ENCODE measurements around the gene KCNQ5.

KCNQ5 gene

GRCh38 chr6:72748759-72749158 is 126.9 kb downstream of the KCNQ5 start:
- no peak for FAIRE-seq

GRCh38 chr6:72755752-72756151 is 133.9 kb downstream of the KCNQ5 start:
- no peak for FAIRE-seq

GRCh38 chr6:72757048-72757447 is 135.2 kb downstream of the KCNQ5 start:
- FAIRE-seq: no peak

- no peak for FAIRE-seq
Observed at GRCh38 chr6:72757926-72758325, 136.1 kb downstream of the KCNQ5 start.

GRCh38 chr6:72758901-72759300 is 137.0 kb downstream of the KCNQ5 start:
- no peak for FAIRE-seq

- no peak for FAIRE-seq
Observed at GRCh38 chr6:72760114-72760793, 138.4 kb downstream of the KCNQ5 start.

GRCh38 chr6:72761761-72762160 is 139.9 kb downstream of the KCNQ5 start:
- no peak for FAIRE-seq

- no peak for FAIRE-seq
Observed at GRCh38 chr6:72769459-72770125, 147.7 kb downstream of the KCNQ5 start.

GRCh38 chr6:72770959-72771358 is 149.1 kb downstream of the KCNQ5 start:
- no peak for FAIRE-seq

- no peak for FAIRE-seq
Observed at GRCh38 chr6:72776456-72776855, 154.6 kb downstream of the KCNQ5 start.

GRCh38 chr6:72781624-72782023 is 159.8 kb downstream of the KCNQ5 start:
- FAIRE-seq: no peak

GRCh38 chr6:72783035-72783434 is 161.2 kb downstream of the KCNQ5 start:
- FAIRE-seq: no peak

- no peak for FAIRE-seq
Observed at GRCh38 chr6:72783666-72784065, 161.8 kb downstream of the KCNQ5 start.

GRCh38 chr6:72784071-72784470 is 162.2 kb downstream of the KCNQ5 start:
- no peak for FAIRE-seq

GRCh38 chr6:72784581-72784980 is 162.7 kb downstream of the KCNQ5 start:
- FAIRE-seq: no peak

- no peak for FAIRE-seq
Observed at GRCh38 chr6:72787391-72788031, 165.6 kb downstream of the KCNQ5 start.

GRCh38 chr6:72788188-72788587 is 166.3 kb downstream of the KCNQ5 start:
- no peak for FAIRE-seq

- no peak for FAIRE-seq
Observed at GRCh38 chr6:72789145-72789544, 167.3 kb downstream of the KCNQ5 start.

- FAIRE-seq: no peak
Observed at GRCh38 chr6:72792692-72793091, 170.8 kb downstream of the KCNQ5 start.

GRCh38 chr6:72793641-72794395 is 172.0 kb downstream of the KCNQ5 start:
- FAIRE-seq: no peak

GRCh38 chr6:72798196-72798595 is 176.3 kb downstream of the KCNQ5 start:
- FAIRE-seq: no peak

- no peak for FAIRE-seq
Observed at GRCh38 chr6:72809746-72810379, 188.0 kb downstream of the KCNQ5 start.
